GM18909 (cell line): Measurements from ENCODE around the gene REEP1.
A peak's percentile ranks its signal among the peaks of the same experiment; 100 is the strongest.

Experiments used
- ATAC-seq: cut with Tn5 transposase; IDR thresholded peaks from one replicate; pipeline ENCODE4 v1.9.1; 2021; ENCODE audit warnings: mild to moderate bottlenecking; ENCODE audit not compliant: unreplicated experiment, poor library complexity

Gene REEP1

GRCh38 chr2:86285981-86286380, 51.4 kb downstream of the REEP1 start:
- no peak for ATAC-seq

GRCh38 chr2:86285571-86285970, 51.9 kb downstream of the REEP1 start:
- ATAC-seq = no peak

- ATAC-seq = no peak
Measured at GRCh38 chr2:86284987-86285386, 52.4 kb downstream of the REEP1 start.

GRCh38 chr2:86284401-86284841, 53.0 kb downstream of the REEP1 start:
- no peak for ATAC-seq

- ATAC-seq = no peak
Measured at GRCh38 chr2:86283411-86284030, 53.9 kb downstream of the REEP1 start.

GRCh38 chr2:86281066-86281700, 56.2 kb downstream of the REEP1 start:
- ATAC-seq = no peak

- ATAC-seq = no peak
Measured at GRCh38 chr2:86280191-86280667, 57.2 kb downstream of the REEP1 start.

GRCh38 chr2:86275962-86276361, 61.5 kb downstream of the REEP1 start:
- no peak for ATAC-seq

- ATAC-seq = peak; percentile 31
Measured at GRCh38 chr2:86275384-86275799, 62.0 kb downstream of the REEP1 start.

GRCh38 chr2:86274918-86275275, 62.5 kb downstream of the REEP1 start:
- peak; percentile 64 for ATAC-seq

GRCh38 chr2:86274265-86274917, 63.0 kb downstream of the REEP1 start:
- ATAC-seq = no peak

- no peak for ATAC-seq
Measured at GRCh38 chr2:86272111-86272510, 65.3 kb downstream of the REEP1 start.

GRCh38 chr2:86271248-86271647, 66.2 kb downstream of the REEP1 start:
- no peak for ATAC-seq

- no peak for ATAC-seq
Measured at GRCh38 chr2:86263956-86264355, 73.5 kb downstream of the REEP1 start.

GRCh38 chr2:86260978-86261377, 76.4 kb downstream of the REEP1 start:
- ATAC-seq = no peak

- no peak for ATAC-seq
Measured at GRCh38 chr2:86258106-86258505, 79.3 kb downstream of the REEP1 start.

GRCh38 chr2:86256982-86257381, 80.4 kb downstream of the REEP1 start:
- no peak for ATAC-seq

GRCh38 chr2:86256300-86256699, 81.1 kb downstream of the REEP1 start:
- ATAC-seq = no peak

- no peak for ATAC-seq
Measured at GRCh38 chr2:86254576-86255538, 82.6 kb downstream of the REEP1 start.

GRCh38 chr2:86253424-86253823, 84.0 kb downstream of the REEP1 start:
- ATAC-seq = no peak
